Measurements from ENCODE around the gene EFNB2.

- TF ChIP-seq CTCF (IDR thresholded peaks at IDR 0.05; ENCODE audit: extremely low read depth in 1 of 2, insufficient read depth in 1 of 2, low read depth in 1 of 2, low read length in 2 of 2) = no peak
- no peak for TF ChIP-seq MAX (IDR thresholded peaks at IDR 0.05; ENCODE audit: insufficient read depth, insufficient read length)
- TF ChIP-seq EZH2 (IDR thresholded peaks at IDR 0.05; ENCODE audit: borderline replicate concordance, low read depth, low read length, severe bottlenecking) = no peak
- no peak for TF ChIP-seq POLR2A (IDR thresholded peaks at IDR 0.05; ENCODE audit: low read depth, low read length)
- no peak for TF ChIP-seq POLR2AphosphoS5 (IDR thresholded peaks at IDR 0.05; ENCODE audit: insufficient read depth, low read depth, low read length)
- no peak for TF ChIP-seq MYC (IDR thresholded peaks at IDR 0.05; ENCODE audit: low read depth, low read length)
- TF ChIP-seq JUN (IDR thresholded peaks at IDR 0.05; ENCODE audit: borderline replicate concordance, insufficient read depth, insufficient read length, low read depth) = no peak
- TF ChIP-seq FOS (IDR thresholded peaks at IDR 0.05; ENCODE audit: borderline replicate concordance, insufficient read depth, low read length) = no peak
- no peak for TF ChIP-seq GATA2 (IDR thresholded peaks at IDR 0.05; ENCODE audit: insufficient read depth, insufficient read length, low read depth, low read length)
Observed at GRCh38 chr13:106472621-106473020, 62.8 kb downstream of the EFNB2 start.
